Measurements from ENCODE around the gene RAPGEF1.

The RAPGEF1 gene

DNA sequence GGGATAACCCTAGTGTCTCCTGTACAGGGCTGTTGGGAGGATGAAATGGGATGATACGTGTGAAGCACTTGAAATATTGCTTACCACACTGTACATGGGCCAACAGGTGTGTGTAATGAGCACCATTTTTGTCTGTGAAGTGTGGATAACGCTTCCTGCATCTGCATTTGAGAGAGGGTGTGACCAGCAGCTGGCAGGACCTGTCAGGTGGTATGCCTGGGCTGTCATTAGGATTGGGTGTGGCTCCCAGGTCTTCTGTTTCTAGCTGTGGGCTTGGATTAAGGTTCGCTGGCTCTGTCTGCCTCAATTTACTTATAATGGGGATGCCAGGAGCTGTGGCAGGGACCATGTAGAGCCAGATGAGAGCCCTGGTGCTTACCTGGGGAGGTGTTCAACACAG is 120.2 kb downstream of the RAPGEF1 start:
- TF ChIP-seq, protein P1, sequence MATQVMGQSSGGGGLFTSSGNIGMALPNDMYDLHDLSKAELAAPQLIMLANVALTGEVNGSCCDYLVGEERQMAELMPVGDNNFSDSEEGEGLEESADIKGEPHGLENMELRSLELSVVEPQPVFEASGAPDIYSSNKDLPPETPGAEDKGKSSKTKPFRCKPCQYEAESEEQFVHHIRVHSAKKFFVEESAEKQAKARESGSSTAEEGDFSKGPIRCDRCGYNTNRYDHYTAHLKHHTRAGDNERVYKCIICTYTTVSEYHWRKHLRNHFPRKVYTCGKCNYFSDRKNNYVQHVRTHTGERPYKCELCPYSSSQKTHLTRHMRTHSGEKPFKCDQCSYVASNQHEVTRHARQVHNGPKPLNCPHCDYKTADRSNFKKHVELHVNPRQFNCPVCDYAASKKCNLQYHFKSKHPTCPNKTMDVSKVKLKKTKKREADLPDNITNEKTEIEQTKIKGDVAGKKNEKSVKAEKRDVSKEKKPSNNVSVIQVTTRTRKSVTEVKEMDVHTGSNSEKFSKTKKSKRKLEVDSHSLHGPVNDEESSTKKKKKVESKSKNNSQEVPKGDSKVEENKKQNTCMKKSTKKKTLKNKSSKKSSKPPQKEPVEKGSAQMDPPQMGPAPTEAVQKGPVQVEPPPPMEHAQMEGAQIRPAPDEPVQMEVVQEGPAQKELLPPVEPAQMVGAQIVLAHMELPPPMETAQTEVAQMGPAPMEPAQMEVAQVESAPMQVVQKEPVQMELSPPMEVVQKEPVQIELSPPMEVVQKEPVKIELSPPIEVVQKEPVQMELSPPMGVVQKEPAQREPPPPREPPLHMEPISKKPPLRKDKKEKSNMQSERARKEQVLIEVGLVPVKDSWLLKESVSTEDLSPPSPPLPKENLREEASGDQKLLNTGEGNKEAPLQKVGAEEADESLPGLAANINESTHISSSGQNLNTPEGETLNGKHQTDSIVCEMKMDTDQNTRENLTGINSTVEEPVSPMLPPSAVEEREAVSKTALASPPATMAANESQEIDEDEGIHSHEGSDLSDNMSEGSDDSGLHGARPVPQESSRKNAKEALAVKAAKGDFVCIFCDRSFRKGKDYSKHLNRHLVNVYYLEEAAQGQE (IDR thresholded peaks at IDR 0.05; ENCODE audit: insufficient read depth in 1 of 2, low read depth in 2 of 2, low read length in 2 of 2): no peak
- TF ChIP-seq POLR2AphosphoS5 (IDR thresholded peaks at IDR 0.05; ENCODE audit: low read depth, low read length): no peak
- TF ChIP-seq SIN3A (IDR thresholded peaks at IDR 0.05; ENCODE audit: borderline replicate concordance, insufficient read depth, low read length): no peak

- TF ChIP-seq POLR2AphosphoS5 (IDR thresholded peaks at IDR 0.05; ENCODE audit: low read depth, low read length) (no peak), SIN3A (IDR thresholded peaks at IDR 0.05; ENCODE audit: borderline replicate concordance, insufficient read depth, low read length) (no peak), FOXP2 (optimal IDR thresholded peaks at IDR 0.05; ENCODE audit: borderline replicate concordance, extremely low read depth, extremely low read length, insufficient read depth) (no peak), TAF1 (IDR thresholded peaks at IDR 0.05; ENCODE audit: borderline replicate concordance, insufficient read depth, low read length) (no peak)
- TF ChIP-seq, protein P1 (IDR thresholded peaks at IDR 0.05; ENCODE audit: insufficient read depth in 1 of 2, low read depth in 2 of 2, low read length in 2 of 2): no peak
Observed at GRCh38 chr9:131618785-131619184, 121.1 kb downstream of the RAPGEF1 start.

GRCh38 chr9:131618071-131618479 is 121.8 kb downstream of the RAPGEF1 start:
- TF ChIP-seq TAF1 (IDR thresholded peaks at IDR 0.05; ENCODE audit: borderline replicate concordance, insufficient read depth, low read length) (no peak), FOXP2 (optimal IDR thresholded peaks at IDR 0.05; ENCODE audit: borderline replicate concordance, extremely low read depth, extremely low read length, insufficient read depth) (no peak), SIN3A (IDR thresholded peaks at IDR 0.05; ENCODE audit: borderline replicate concordance, insufficient read depth, low read length) (no peak), POLR2AphosphoS5 (IDR thresholded peaks at IDR 0.05; ENCODE audit: low read depth, low read length) (no peak)
- TF ChIP-seq, protein P1 (IDR thresholded peaks at IDR 0.05; ENCODE audit: insufficient read depth in 1 of 2, low read depth in 2 of 2, low read length in 2 of 2): no peak

DNA sequence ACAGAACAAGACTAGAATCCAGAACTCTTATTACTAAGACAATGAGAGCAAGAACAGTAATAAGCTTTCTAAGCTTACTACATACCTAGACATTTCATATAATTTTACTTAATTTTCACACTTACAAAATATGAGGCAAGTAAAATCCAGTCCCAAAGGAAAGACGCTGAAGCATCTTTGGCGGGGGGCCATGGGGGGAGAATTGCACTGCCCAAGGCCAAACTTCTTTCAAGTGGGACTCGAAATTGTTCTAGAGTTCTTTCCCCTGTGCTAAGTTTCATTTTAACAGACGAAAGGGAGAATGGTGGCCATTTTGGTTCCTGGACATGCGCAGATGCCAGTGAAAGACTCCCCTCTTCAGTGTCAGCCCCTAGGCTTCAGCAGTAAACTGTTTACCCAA is 122.3 kb downstream of the RAPGEF1 start:
- TF ChIP-seq, protein P1 (IDR thresholded peaks at IDR 0.05; ENCODE audit: insufficient read depth in 1 of 2, low read depth in 2 of 2, low read length in 2 of 2): no peak
- TF ChIP-seq FOXP2 (optimal IDR thresholded peaks at IDR 0.05; ENCODE audit: borderline replicate concordance, extremely low read depth, extremely low read length, insufficient read depth): no peak
- TF ChIP-seq SIN3A (IDR thresholded peaks at IDR 0.05; ENCODE audit: borderline replicate concordance, insufficient read depth, low read length): no peak
- TF ChIP-seq POLR2AphosphoS5 (IDR thresholded peaks at IDR 0.05; ENCODE audit: low read depth, low read length): no peak
- no peak for TF ChIP-seq TAF1 (IDR thresholded peaks at IDR 0.05; ENCODE audit: borderline replicate concordance, insufficient read depth, low read length)

DNA sequence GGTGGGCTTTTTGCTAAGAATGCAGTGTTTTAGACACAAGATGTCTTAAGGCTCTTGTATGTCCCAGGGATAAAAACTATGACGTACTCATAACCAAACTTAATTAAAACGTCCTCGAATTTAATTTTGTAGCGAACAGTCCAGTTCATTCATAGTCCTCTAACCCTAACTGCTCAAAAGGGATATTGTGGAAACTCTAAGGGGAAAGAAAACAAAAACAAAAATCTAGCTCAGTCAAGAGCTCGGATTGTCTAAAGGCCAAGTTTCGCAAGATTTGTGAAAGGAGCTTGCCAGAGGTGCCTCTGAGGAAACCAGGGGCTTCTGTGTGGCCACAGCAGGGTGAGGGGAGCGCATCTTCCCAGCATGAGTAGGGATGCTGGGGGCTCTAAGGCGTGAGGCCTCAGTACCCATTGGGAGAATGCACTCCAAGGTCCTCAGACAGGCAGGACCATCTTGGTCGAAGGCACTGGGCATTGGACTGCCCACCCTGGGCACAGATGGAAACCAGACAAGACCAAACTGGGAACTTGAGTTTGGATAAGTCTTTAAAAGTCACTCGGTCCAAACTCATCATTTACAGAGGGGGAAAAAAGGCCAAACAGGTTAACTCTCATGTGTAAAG is 122.8 kb downstream of the RAPGEF1 start:
- TF ChIP-seq POLR2AphosphoS5 (IDR thresholded peaks at IDR 0.05; ENCODE audit: low read depth, low read length): no peak
- no peak for TF ChIP-seq FOXP2 (optimal IDR thresholded peaks at IDR 0.05; ENCODE audit: borderline replicate concordance, extremely low read depth, extremely low read length, insufficient read depth)
- no peak for TF ChIP-seq SIN3A (IDR thresholded peaks at IDR 0.05; ENCODE audit: borderline replicate concordance, insufficient read depth, low read length)
- TF ChIP-seq, protein P1 (IDR thresholded peaks at IDR 0.05; ENCODE audit: insufficient read depth in 1 of 2, low read depth in 2 of 2, low read length in 2 of 2): no peak
- TF ChIP-seq TAF1 (IDR thresholded peaks at IDR 0.05; ENCODE audit: borderline replicate concordance, insufficient read depth, low read length): no peak
